Measurements from ENCODE around the gene GPR150. TPM values are rescaled to one million over a fixed set of nuclear protein-coding genes. Genes with fewer than 3 reads are reported as not detected.

GPR150 gene
- total RNA-seq, 1 experiment from 2014 or later = 0.54 TPM

DNA sequence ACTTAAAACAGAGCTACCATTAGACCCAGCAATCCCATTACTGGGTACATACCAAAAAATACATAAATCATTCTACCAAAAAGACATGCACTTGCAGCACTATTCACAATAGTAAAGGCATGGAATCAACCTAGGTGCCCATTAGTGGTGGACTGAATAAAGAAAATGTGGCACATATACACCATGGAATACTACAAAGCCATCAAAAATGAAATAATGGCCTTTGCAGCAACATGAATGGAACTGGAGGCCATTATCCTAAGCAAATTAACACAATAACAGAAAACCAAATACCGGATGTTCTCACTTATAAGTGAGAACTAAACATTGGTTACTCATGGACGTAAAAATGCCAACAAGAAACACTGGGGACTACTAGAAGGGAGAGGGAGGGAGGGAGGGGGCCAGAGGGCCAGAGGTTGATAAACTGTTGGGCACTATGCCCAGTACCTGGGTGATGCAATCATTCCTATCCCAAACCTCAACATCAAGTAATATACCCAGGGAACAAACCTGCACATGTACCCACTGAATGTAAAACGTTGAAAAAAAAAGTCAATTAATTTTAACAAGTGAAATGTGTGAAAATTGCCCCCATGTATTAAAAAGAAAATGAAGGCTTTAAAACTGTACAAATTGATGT lies 24.5 kb upstream of the GPR150 start:
- TF ChIP-seq POLR2AphosphoS5 (IDR thresholded peaks at IDR 0.05; ENCODE audit: low read depth, low read length) (no peak), REST (IDR thresholded peaks at IDR 0.05; ENCODE audit: insufficient read depth in 1 of 2, low read depth in 2 of 2, low read length in 1 of 2) (no peak)
- intact Hi-C loops (cut with micrococcal nuclease; ENCODE audit: unreplicated experiment) (no loop called here), in situ Hi-C loops (cut with HindIII; ENCODE audit: low pct_unique_long_range_greater_than_20kb, low sequenced_read_pairs) (no loop called here)
- Histone ChIP-seq H3K9me3 (ENCODE audit: control insufficient read depth, insufficient read depth, low read depth, low read length) (no peaks in the 10 kb centered on the region), H3K27me3 (ENCODE audit: control insufficient read depth, insufficient read depth, low read length) (no peaks in the 10 kb centered on the region), H3K4me3 (ENCODE audit: low read depth in 2 of 2, low read length in 2 of 2) (no peak overlapping the region), H3K36me3 (ENCODE audit: control insufficient read depth, insufficient read depth, low read length) (no peaks in the 10 kb centered on the region), H3K27ac (ENCODE audit: low read length) (peak overlapping the region; percentile 24; the same call in 1 of the 2 replicates), H3K4me1 (ENCODE audit: control insufficient read depth, insufficient read depth, low read length) (peaks cover 17% of the 10 kb centered on the region)
- ChIA-PET CTCF (no interaction called here), POLR2A (no interaction called here)
- DNase-seq (ENCODE audit: low read depth, low spot score) (no peak), ATAC-seq (no peak)
- no TSS peak for BruUV-seq (replicated peaks)

- Histone ChIP-seq H3K4me1 (ENCODE audit: control insufficient read depth, insufficient read depth, low read length) (peaks cover 7% of the 10 kb centered on the region), H3K9me3 (ENCODE audit: control insufficient read depth, insufficient read depth, low read depth, low read length) (no peaks in the 10 kb centered on the region), H3K36me3 (ENCODE audit: control insufficient read depth, insufficient read depth, low read length) (no peaks in the 10 kb centered on the region), H3K27me3 (ENCODE audit: control insufficient read depth, insufficient read depth, low read length) (no peaks in the 10 kb centered on the region), H3K27ac (ENCODE audit: low read length) (no peak overlapping the region), H3K4me3 (ENCODE audit: low read depth in 2 of 2, low read length in 2 of 2) (no peak overlapping the region)
- no peak for ATAC-seq
- no peak for DNase-seq (ENCODE audit: low read depth, low spot score)
- POLR2A ChIA-PET = no interaction called here
- in situ Hi-C loops (cut with HindIII; ENCODE audit: low pct_unique_long_range_greater_than_20kb, low sequenced_read_pairs) (no loop called here), intact Hi-C loops (cut with micrococcal nuclease; ENCODE audit: unreplicated experiment) (no loop called here)
- TF ChIP-seq SIN3A (IDR thresholded peaks at IDR 0.05; ENCODE audit: borderline replicate concordance, insufficient read depth, low read depth, low read length) (no peak), CTCF (IDR thresholded peaks at IDR 0.05) (peak; percentile 19)
- BruUV-seq (replicated peaks) = no TSS peak
- CTCF ChIA-PET = no interaction called here
Observed at GRCh38 chr5:95599252-95599651, 20.6 kb upstream of the GPR150 start.

DNA sequence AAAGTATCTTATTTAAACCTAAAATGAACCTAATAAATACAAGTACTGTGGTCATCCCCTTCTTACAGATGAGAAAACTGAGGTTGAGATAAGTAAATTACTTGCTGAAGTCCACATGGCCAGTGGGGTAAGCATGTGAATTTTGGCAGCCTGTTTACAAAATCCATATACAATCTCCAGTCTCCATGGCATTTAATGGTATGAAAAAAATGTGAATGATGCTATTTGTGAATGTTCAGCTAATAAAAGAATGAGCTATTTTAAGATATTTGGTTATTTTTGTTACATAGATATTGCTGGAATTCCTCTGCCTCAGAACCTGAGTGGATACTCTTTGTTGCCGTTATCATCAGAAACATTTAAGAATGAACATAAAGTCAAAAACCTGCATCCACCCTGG lies 19.3 kb upstream of the GPR150 start:
- no TSS peak for BruUV-seq (replicated peaks)
- no peaks in the 10 kb centered on the region for H3K9me3 ChIP-seq (ENCODE audit: control insufficient read depth, insufficient read depth, low read depth, low read length)
- no peaks in the 10 kb centered on the region for H3K36me3 ChIP-seq (ENCODE audit: control insufficient read depth, insufficient read depth, low read length)

More for the DNA sequence above, 19.3 kb upstream of the GPR150 start:
- in situ Hi-C loops (cut with HindIII; ENCODE audit: low pct_unique_long_range_greater_than_20kb, low sequenced_read_pairs) = no loop called here
- Histone ChIP-seq H3K27ac (ENCODE audit: low read length) (no peak overlapping the region), H3K4me3 (ENCODE audit: low read depth in 2 of 2, low read length in 2 of 2) (no peak overlapping the region), H3K4me1 (ENCODE audit: control insufficient read depth, insufficient read depth, low read length) (peaks cover 7% of the 10 kb centered on the region), H3K27me3 (ENCODE audit: control insufficient read depth, insufficient read depth, low read length) (no peaks in the 10 kb centered on the region)
- intact Hi-C loops (cut with micrococcal nuclease; ENCODE audit: unreplicated experiment) = no loop called here
- POLR2A ChIA-PET = no interaction called here
- no peak for TF ChIP-seq REST (IDR thresholded peaks at IDR 0.05; ENCODE audit: insufficient read depth in 1 of 2, low read depth in 2 of 2, low read length in 1 of 2)
- no peak for TF ChIP-seq POLR2AphosphoS5 (IDR thresholded peaks at IDR 0.05; ENCODE audit: low read depth, low read length)
- TF ChIP-seq CTCF (IDR thresholded peaks at IDR 0.05) = no peak
- no peak for TF ChIP-seq TCF7L2 (IDR thresholded peaks at IDR 0.05; ENCODE audit: low read depth, low read length)
- no peak for TF ChIP-seq SIN3A (IDR thresholded peaks at IDR 0.05; ENCODE audit: borderline replicate concordance, insufficient read depth, low read depth, low read length)
- CTCF ChIA-PET = no interaction called here
- no peak for DNase-seq (ENCODE audit: low read depth, low spot score)
- no peak for ATAC-seq
